Mesenchymal stem cell (in vitro differentiated cells and primary cell): ENCODE data around the gene GMPR.
A peak's percentile ranks its signal among the peaks of the same experiment; 100 is the strongest.

ENCODE experiments used
- DNase-seq: peaks from one replicate; pipeline ENCODE4 v3.0.0-alpha.2; 2013
- H2AFZ ChIP-seq: one replicate; pipeline ENCODE4 v1.6.1; 2013; ENCODE audit warnings: low read depth, mild to moderate bottlenecking, control low read depth, inconsistent platforms, low read length, moderate library complexity
- H2AK5ac ChIP-seq: 2 replicates; pipeline ENCODE4 v1.6.1; 2013; ENCODE audit warnings: low read length, moderate library complexity, mild to moderate bottlenecking, inconsistent platforms; ENCODE audit not compliant: severe bottlenecking
- H2BK120ac ChIP-seq: one replicate; pipeline ENCODE4 v1.6.1; 2013; ENCODE audit warnings: low read depth, mild to moderate bottlenecking, inconsistent platforms, low read length, moderate library complexity
- H2BK12ac ChIP-seq, 2 experiments: one replicate each; pipeline ENCODE4 v1.6.1; 2013; ENCODE audit warnings: inconsistent platforms in 2 of 2, low read length in 2 of 2, mild to moderate bottlenecking in 2 of 2, moderate library complexity in 2 of 2, control low read depth in 1 of 2
- H2BK15ac ChIP-seq: one replicate; pipeline ENCODE4 v1.6.1; 2013; ENCODE audit warnings: mild to moderate bottlenecking, low read depth, inconsistent platforms; ENCODE audit not compliant: poor library complexity, severe bottlenecking
- H2BK5ac ChIP-seq: 2 replicates; pipeline ENCODE4 v1.6.1; 2013; ENCODE audit warnings: low read depth, mild to moderate bottlenecking, low read length, control low read depth, inconsistent platforms; ENCODE audit not compliant: poor library complexity, severe bottlenecking
- H3K14ac ChIP-seq, 2 experiments: one replicate each; pipeline ENCODE4 v1.6.1; 2013; ENCODE audit warnings: inconsistent platforms in 2 of 2, low read length in 2 of 2, control low read depth in 1 of 2, mild to moderate bottlenecking in 1 of 2, moderate library complexity in 1 of 2
- H3K18ac ChIP-seq, 2 experiments: one replicate each; pipeline ENCODE4 v1.6.1; 2013; ENCODE audit warnings: inconsistent platforms in 2 of 2, low read length in 2 of 2, control low read depth in 1 of 2, low read depth in 1 of 2, mild to moderate bottlenecking in 1 of 2
- H3K23ac ChIP-seq, 2 experiments: one replicate each; pipeline ENCODE4 v1.6.1; 2013; ENCODE audit warnings: inconsistent platforms in 2 of 2, low read length in 2 of 2, mild to moderate bottlenecking in 2 of 2, moderate library complexity in 2 of 2, control low read depth in 1 of 2
- H3K27ac ChIP-seq: 2 replicates; pipeline ENCODE4 v1.5.1; 2013; ENCODE audit warnings: mild to moderate bottlenecking, moderate library complexity, low read length, control low read depth, inconsistent platforms; ENCODE audit not compliant: poor library complexity, severe bottlenecking
- H3K27me3 ChIP-seq, 2 experiments: 2 replicates each; pipeline versions ENCODE4 v1.6.1 to v1.7.0; 2013; ENCODE audit warnings: low read length in 2 of 2, mild to moderate bottlenecking in 2 of 2, moderate library complexity in 2 of 2, control low read depth in 1 of 2, inconsistent platforms in 1 of 2; ENCODE audit not compliant: control insufficient read depth in 1 of 2, insufficient read depth in 1 of 2
- H3K36me3 ChIP-seq, 2 experiments: 2 replicates each; pipeline versions ENCODE4 v1.6.1 to v1.7.0; 2013; ENCODE audit warnings: low read length in 2 of 2, control low read depth in 1 of 2, inconsistent platforms in 1 of 2, low read depth in 1 of 2, mild to moderate bottlenecking in 1 of 2; ENCODE audit not compliant: insufficient read depth in 2 of 2, control insufficient read depth in 1 of 2
- H3K4ac ChIP-seq, 2 experiments: one replicate each; pipeline ENCODE4 v1.6.1; 2013; ENCODE audit warnings: inconsistent platforms in 2 of 2, low read length in 2 of 2, mild to moderate bottlenecking in 2 of 2, moderate library complexity in 2 of 2, control low read depth in 1 of 2, low read depth in 1 of 2
- H3K4me1 ChIP-seq: 2 replicates; pipeline ENCODE4 v1.6.1; 2013; ENCODE audit warnings: low read depth, low read length, control low read depth; ENCODE audit not compliant: control insufficient read depth, insufficient read depth
- H3K4me2 ChIP-seq: 2 replicates; pipeline ENCODE4 v1.6.1; 2013; ENCODE audit warnings: low read length, mild to moderate bottlenecking, inconsistent platforms; ENCODE audit not compliant: poor library complexity, severe bottlenecking
- H3K4me3 ChIP-seq, 2 experiments: 2 replicates each; pipeline versions ENCODE4 v1.5.1 to v1.7.0; 2013; ENCODE audit warnings: low read length in 2 of 2, mild to moderate bottlenecking in 2 of 2, control low read depth in 1 of 2, low read depth in 1 of 2; ENCODE audit not compliant: insufficient read depth in 1 of 2
- H3K79me1 ChIP-seq: replicated peaks from 2 replicates; pipeline ENCODE4 v1.6.1; 2013; ENCODE audit warnings: mild to moderate bottlenecking, control low read depth, low read length, inconsistent platforms; ENCODE audit not compliant: poor library complexity, severe bottlenecking
- H3K9ac ChIP-seq: 2 replicates; pipeline ENCODE4 v1.7.0; 2013; ENCODE audit warnings: mild to moderate bottlenecking, low read length, moderate library complexity
- H3K9me3 ChIP-seq: 2 replicates; pipeline ENCODE4 v1.7.0; 2013; ENCODE audit warnings: mild to moderate bottlenecking, low read length; ENCODE audit not compliant: control insufficient read depth
- H4K8ac ChIP-seq: one replicate; pipeline ENCODE4 v1.6.1; 2013; ENCODE audit warnings: inconsistent platforms, mild to moderate bottlenecking, low read length, moderate library complexity
- H4K91ac ChIP-seq: one replicate; pipeline ENCODE4 v1.6.1; 2013; ENCODE audit warnings: mild to moderate bottlenecking, low read length, inconsistent platforms
- WGBS: methylation state at CpG from one replicate; pipeline ENCODE4 v1.1.7; 2013; ENCODE audit warnings: mixed read lengths; 5-methylcytosine and 5-hydroxymethylcytosine counted together

Gene GMPR

GRCh38 chr6:16288163-16288562, 49.8 kb downstream of the GMPR start:
- no peak overlapping the region for H3K27ac ChIP-seq
- no peak for DNase-seq
- no peak overlapping the region for H4K8ac ChIP-seq

GRCh38 chr6:16291739-16292138, 53.4 kb downstream of the GMPR start:
- Histone ChIP-seq H3K9ac (no peak overlapping the region), H3K23ac (no peak overlapping the region), H3K4me2 (no peak overlapping the region), H3K27me3 (no peaks in the 10 kb centered on the region), H4K91ac (no peak overlapping the region), H3K4me3 (no peak overlapping the region), H2BK120ac (no peak overlapping the region), H3K18ac (no peak overlapping the region), H3K79me1 (no peaks in the 10 kb centered on the region), H3K36me3 (peaks cover 2 to 3% of the 10 kb centered on the region in 2 experiments), H3K4me1 (no peaks in the 10 kb centered on the region), H2BK5ac (no peak overlapping the region), H2BK15ac (no peak overlapping the region), H3K27ac (no peak overlapping the region), H2AK5ac (no peak overlapping the region), H4K8ac (no peak overlapping the region), H2AFZ (no peak overlapping the region), H3K9me3 (no peaks in the 10 kb centered on the region), H2BK12ac (no peak overlapping the region), H3K14ac (no peak overlapping the region), H3K4ac (no peak overlapping the region)
- no peak for DNase-seq
- 95% methylated on average over 6 of the region's 6 CpGs for WGBS

More at GRCh38 chr6:16288163-16288562, 49.8 kb downstream of the GMPR start:
- Histone ChIP-seq H3K18ac (no peak overlapping the region), H3K9me3 (no peaks in the 10 kb centered on the region), H3K9ac (no peak overlapping the region), H3K4me2 (no peak overlapping the region), H3K23ac (no peak overlapping the region), H3K14ac (no peak overlapping the region), H3K79me1 (no peaks in the 10 kb centered on the region), H2AFZ (no peak overlapping the region), H3K4me3 (no peak overlapping the region), H2BK5ac (no peak overlapping the region), H3K27me3 (no peaks in the 10 kb centered on the region), H2BK15ac (no peak overlapping the region), H3K36me3 (no peaks in the 10 kb centered on the region), H2BK120ac (no peak overlapping the region), H2BK12ac (no peak overlapping the region), H3K4me1 (peaks cover 16% of the 10 kb centered on the region), H2AK5ac (no peak overlapping the region), H3K4ac (peak overlapping the region in 1 of 2 experiments; percentile 10), H4K91ac (no peak overlapping the region)
- WGBS = 96% methylated on average over 26 of the region's 26 CpGs

GRCh38 chr6:16292432-16292831, 54.0 kb downstream of the GMPR start:
- Histone ChIP-seq H3K9me3 (no peaks in the 10 kb centered on the region), H3K79me1 (no peaks in the 10 kb centered on the region), H3K27me3 (no peaks in the 10 kb centered on the region), H2AFZ (no peak overlapping the region), H3K4ac (no peak overlapping the region), H3K18ac (no peak overlapping the region), H2AK5ac (no peak overlapping the region), H2BK5ac (no peak overlapping the region), H4K8ac (no peak overlapping the region), H2BK12ac (no peak overlapping the region), H3K4me3 (no peak overlapping the region), H3K36me3 (peaks cover 2 to 3% of the 10 kb centered on the region in 2 experiments), H3K23ac (no peak overlapping the region), H3K4me1 (no peaks in the 10 kb centered on the region), H3K4me2 (no peak overlapping the region), H3K9ac (no peak overlapping the region), H2BK120ac (no peak overlapping the region), H4K91ac (no peak overlapping the region), H2BK15ac (no peak overlapping the region), H3K27ac (no peak overlapping the region), H3K14ac (no peak overlapping the region)
- 86% methylated on average over 5 of the region's 5 CpGs for WGBS
- no peak for DNase-seq

- Histone ChIP-seq H4K8ac (no peak overlapping the region), H3K36me3 (peaks cover 2 to 3% of the 10 kb centered on the region in 2 experiments), H3K14ac (no peak overlapping the region), H3K27ac (no peak overlapping the region), H2BK15ac (no peak overlapping the region), H3K79me1 (no peaks in the 10 kb centered on the region), H3K4ac (no peak overlapping the region), H2AFZ (no peak overlapping the region), H4K91ac (no peak overlapping the region), H3K18ac (no peak overlapping the region), H2BK5ac (no peak overlapping the region), H3K9me3 (no peaks in the 10 kb centered on the region), H2BK120ac (no peak overlapping the region), H3K27me3 (no peaks in the 10 kb centered on the region), H3K4me1 (no peaks in the 10 kb centered on the region), H3K4me2 (no peak overlapping the region), H3K23ac (no peak overlapping the region), H2AK5ac (no peak overlapping the region), H3K4me3 (no peak overlapping the region), H2BK12ac (no peak overlapping the region), H3K9ac (no peak overlapping the region)
- DNase-seq = no peak
- 78% methylated on average over 8 of the region's 8 CpGs for WGBS
Measured at GRCh38 chr6:16292942-16293341, 54.6 kb downstream of the GMPR start.
